G401 (cell line): ENCODE data around the gene ADAMTS2. TPM values are rescaled to one million over a fixed set of nuclear protein-coding genes. Genes with fewer than 3 reads are reported as not detected.

Experiments
- DNase-seq: peaks from one replicate; pipeline ENCODE4 v3.0.0-alpha.2; 2015; ENCODE audit warnings: low spot score
- in situ Hi-C: cut with HindIII; loops from 2 replicates; pipeline ENCODE4 v1.10.0; 2016; ENCODE audit warnings: low sequenced_read_pairs, mixed read lengths
- total RNA-seq: library from RNA; depleted of rRNA; stranded (reverse); fragments of >200 nt; shearing (Covaris generic); gene quantifications from 2 replicates; pipeline ENCODE4 v1.2.3, GENCODE V29; 2014

ADAMTS2 gene
- total RNA-seq, 1 experiment from 2014 or later, result not detected

- in situ Hi-C loops, result no loop called here
- DNase-seq, result no peak
Observed at GRCh38 chr5:179229331-179229831, 115.9 kb downstream of the ADAMTS2 start.

GRCh38 chr5:179228341-179229121, 116.7 kb downstream of the ADAMTS2 start:
- in situ Hi-C loops, result no loop called here
- DNase-seq, result no peak

- in situ Hi-C loops, result no loop called here
- DNase-seq, result no peak
Observed at GRCh38 chr5:179227580-179228311, 117.5 kb downstream of the ADAMTS2 start.

- DNase-seq, result no peak
- in situ Hi-C loops, result no loop called here
Observed at GRCh38 chr5:179227229-179227579, 118.1 kb downstream of the ADAMTS2 start.

GRCh38 chr5:179226696-179227095, 118.6 kb downstream of the ADAMTS2 start:
- in situ Hi-C loops, result no loop called here

GRCh38 chr5:179225387-179225786, 119.9 kb downstream of the ADAMTS2 start:
- no peak for DNase-seq
- in situ Hi-C loops, result no loop called here

More at GRCh38 chr5:179226696-179227095, 118.6 kb downstream of the ADAMTS2 start:
- no peak for DNase-seq

GRCh38 chr5:179224741-179225140, 120.5 kb downstream of the ADAMTS2 start:
- DNase-seq, result no peak
- in situ Hi-C loops, result no loop called here

GRCh38 chr5:179223961-179224360, 121.3 kb downstream of the ADAMTS2 start:
- in situ Hi-C loops, result no loop called here
- DNase-seq, result no peak

- in situ Hi-C loops, result no loop called here
- no peak for DNase-seq
Observed at GRCh38 chr5:179223528-179223927, 121.7 kb downstream of the ADAMTS2 start.

- DNase-seq, result no peak
- in situ Hi-C loops, result no loop called here
Observed at GRCh38 chr5:179222246-179223017, 122.8 kb downstream of the ADAMTS2 start.

- in situ Hi-C loops, result no loop called here
- no peak for DNase-seq
Observed at GRCh38 chr5:179221877-179222220, 123.4 kb downstream of the ADAMTS2 start.

- in situ Hi-C loops, result no loop called here
- no peak for DNase-seq
Observed at GRCh38 chr5:179221196-179221876, 123.9 kb downstream of the ADAMTS2 start.

- DNase-seq, result no peak
- in situ Hi-C loops, result no loop called here
Observed at GRCh38 chr5:179220716-179221115, 124.5 kb downstream of the ADAMTS2 start.

GRCh38 chr5:179219661-179220620, 125.3 kb downstream of the ADAMTS2 start:
- DNase-seq, result no peak
- in situ Hi-C loops, result no loop called here

GRCh38 chr5:179218943-179219330, 126.3 kb downstream of the ADAMTS2 start:
- in situ Hi-C loops, result no loop called here
- no peak for DNase-seq

- in situ Hi-C loops, result no loop called here
- DNase-seq, result peak; percentile 5
Observed at GRCh38 chr5:179217956-179218942, 127.0 kb downstream of the ADAMTS2 start.

GRCh38 chr5:179217356-179217755, 127.9 kb downstream of the ADAMTS2 start:
- DNase-seq, result no peak
- in situ Hi-C loops, result no loop called here
